Naive thymus-derived CD8-positive, alpha-beta T cell (primary cell): ENCODE measurements around the gene DPYSL4. TPM values are rescaled to one million over a fixed set of nuclear protein-coding genes. Genes with fewer than 3 reads are reported as not detected.

ENCODE experiments used
- polyA plus RNA-seq, 3 donors: library from polyadenylated mRNA; unstranded; fragments of 300-500 nt; fragmentation: Illumina TruSeq; gene quantifications; one replicate each; pipeline ENCODE4 v1.2.3, GENCODE V29; 2021
- total RNA-seq, 8 experiments: library from RNA in 2 of 8; stranded (reverse) in 2 of 8; gene quantifications; one replicate each; pipeline ENCODE4 v1.2.3 and lab custom pipeline; 2021 to 2026

The DPYSL4 gene
- total and polyA plus RNA-seq, 5 experiments from 2014 or later: 0.31 to 11.2 (median 1.2) TPM; not detected in 1

Other genes with a start within 250 kb of the DPYSL4 start
- gene BNIP3, start 205.0 kb upstream of the DPYSL4 start, total RNA-seq: 10 to 100 TPM; 36.4 to 42.1 TPM
- 10 to 100 TPM; 30.8 to 38.9 (median 37.5) TPM for gene BNIP3, start 205.0 kb upstream of the DPYSL4 start, polyA plus RNA-seq
- under 1 TPM; 0.16 TPM for gene JAKMIP3, start 121.0 kb upstream of the DPYSL4 start, total RNA-seq
- gene JAKMIP3, start 121.0 kb upstream of the DPYSL4 start, polyA plus RNA-seq: under 1 TPM in 1 of 3 donors, not detected in 2; 0.07 TPM
- gene STK32C, start 121.0 kb downstream of the DPYSL4 start, total RNA-seq: 10 to 100 TPM; 10.2 to 11.2 TPM
- gene STK32C, start 121.0 kb downstream of the DPYSL4 start, polyA plus RNA-seq: 1 to 10 TPM; 5.5 to 6.6 (median 5.8) TPM
- gene LRRC27, start 145.2 kb downstream of the DPYSL4 start, total RNA-seq: 1 to 10 TPM; 6.9 to 7.9 TPM
- gene LRRC27, start 145.2 kb downstream of the DPYSL4 start, polyA plus RNA-seq: 1 to 10 TPM; 2.4 to 4.7 (median 4.4) TPM
- 10 to 100 TPM in 1 of 2 experiments, 1 to 10 TPM in 1; 9.1 to 10.2 TPM for gene PWWP2B, start 210.3 kb downstream of the DPYSL4 start, total RNA-seq
- gene PWWP2B, start 210.3 kb downstream of the DPYSL4 start, polyA plus RNA-seq: 1 to 10 TPM; 1.2 to 2.9 (median 1.9) TPM